GF-D8 (cell line): ENCODE measurements around the gene STX8.

ENCODE experiments used
- DNase-seq: peaks from one replicate; lab custom pipeline; 2025; lab: John Stamatoyannopoulos, UW

The STX8 gene

GRCh38 chr17:9226794-9227135, 348.9 kb downstream of the STX8 start:
- no peak for DNase-seq

GRCh38 chr17:9226130-9226793, 349.4 kb downstream of the STX8 start:
- DNase-seq: no peak

- no peak for DNase-seq
Observed at GRCh38 chr17:9225305-9226101, 350.1 kb downstream of the STX8 start.

- DNase-seq: no peak
Observed at GRCh38 chr17:9224485-9224884, 351.1 kb downstream of the STX8 start.

GRCh38 chr17:9223531-9223930, 352.1 kb downstream of the STX8 start:
- no peak for DNase-seq

- no peak for DNase-seq
Observed at GRCh38 chr17:9221922-9222180, 353.8 kb downstream of the STX8 start.

GRCh38 chr17:9221147-9221921, 354.3 kb downstream of the STX8 start:
- no peak for DNase-seq

GRCh38 chr17:9220398-9221146, 355.0 kb downstream of the STX8 start:
- DNase-seq: no peak

GRCh38 chr17:9219631-9220397, 355.8 kb downstream of the STX8 start:
- DNase-seq: no peak

GRCh38 chr17:9218911-9219310, 356.7 kb downstream of the STX8 start:
- no peak for DNase-seq

GRCh38 chr17:9218064-9218635, 357.5 kb downstream of the STX8 start:
- no peak for DNase-seq

GRCh38 chr17:9217151-9218056, 358.2 kb downstream of the STX8 start:
- DNase-seq: no peak

GRCh38 chr17:9215465-9215864, 360.2 kb downstream of the STX8 start:
- DNase-seq: no peak

GRCh38 chr17:9213303-9213640, 362.3 kb downstream of the STX8 start:
- DNase-seq: no peak

- no peak for DNase-seq
Observed at GRCh38 chr17:9212376-9213302, 363.0 kb downstream of the STX8 start.

- DNase-seq: no peak
Observed at GRCh38 chr17:9211133-9211765, 364.4 kb downstream of the STX8 start.

- DNase-seq: no peak
Observed at GRCh38 chr17:9209781-9210370, 365.7 kb downstream of the STX8 start.

- no peak for DNase-seq
Observed at GRCh38 chr17:9209347-9209746, 366.3 kb downstream of the STX8 start.
